B cell (primary cell): ENCODE measurements around the gene LIMD2. TPM values are rescaled to one million over a fixed set of nuclear protein-coding genes. Genes with fewer than 3 reads are reported as not detected.

Experiments
- ATAC-seq: fragments of 200-7000 bp; cut with Tn5 transposase; one replicate; pipeline ENCODE4 v1.10.0; 2021; ENCODE audit warnings: low read depth, mild to moderate bottlenecking, moderate number of reproducible peaks, moderate library complexity
- CTCF ChIA-PET: fragments of 350-600 bp; sonication (Branson Sonifier 250); formaldehyde crosslinking; loops from one replicate; lab custom pipeline; 2021; ENCODE audit warnings: antibody characterized with exemption, inconsistent platforms; lab: Charles Lee
- POLR2A ChIA-PET: fragments of 350-600 bp; sonication (Branson Sonifier 250); formaldehyde crosslinking; loops from one replicate; lab custom pipeline; 2021; ENCODE audit warnings: antibody characterized with exemption; lab: Charles Lee
- DNase-seq: peaks from one replicate; pipeline ENCODE4 v3.0.0; 2013
- H2AFZ ChIP-seq: 2 replicates; pipeline ENCODE4 v1.6.1; 2012; ENCODE audit warnings: mild to moderate bottlenecking, low read depth, low read length; ENCODE audit not compliant: insufficient read depth, poor library complexity, severe bottlenecking
- H3K27ac ChIP-seq, 2 donors: 1 replicate in 1 of 2; 2 replicates in 1 of 2; pipeline ENCODE4 v1.5.1; 2012 to 2013; ENCODE audit warnings: low read length in 2 of 2, mild to moderate bottlenecking in 2 of 2, moderate library complexity in 1 of 2
- H3K27me3 ChIP-seq, 4 experiments: fragments of 200-600 bp in 1 of 4; sonication (generic) in 1 of 4; replicated peaks in 1 of 4; 1 replicate in 2 of 4; 2 replicates in 2 of 4; pipeline versions ENCODE4 v1.6.1 to v1.7.0; 2013 to 2016; ENCODE audit warnings: low read length in 3 of 4, mild to moderate bottlenecking in 2 of 4, mixed read lengths in 1 of 4, moderate library complexity in 1 of 4; ENCODE audit not compliant: insufficient read depth in 4 of 4, control insufficient read depth in 3 of 4; ENCODE audit errors: control extremely low read depth in 1 of 4
- H3K36me3 ChIP-seq, 2 experiments: replicated peaks in 1 of 2; 1 replicate in 1 of 2; 2 replicates in 1 of 2; pipeline versions ENCODE4 v1.6.1 to v1.7.1; 2013; ENCODE audit warnings: low read length in 1 of 2; ENCODE audit not compliant: insufficient read depth in 2 of 2, control insufficient read depth in 1 of 2; ENCODE audit errors: control extremely low read depth in 1 of 2, extremely low read depth in 1 of 2
- H3K4me1 ChIP-seq, 2 donors: fragments of 200-600 bp in 1 of 2; sonication (generic) in 1 of 2; 1 replicate in 1 of 2; 2 replicates in 1 of 2; pipeline versions ENCODE4 v1.5.1 to v1.6.1; 2013 to 2017; ENCODE audit warnings: low read length in 2 of 2; ENCODE audit not compliant: control insufficient read depth in 2 of 2, insufficient read depth in 2 of 2
- H3K4me2 ChIP-seq: replicated peaks from 2 replicates; pipeline ENCODE3; 2012; ENCODE audit warnings: mild to moderate bottlenecking, low read depth, low read length; ENCODE audit not compliant: poor library complexity, severe bottlenecking
- H3K4me3 ChIP-seq, 5 experiments: fragments of 200-600 bp in 1 of 5; sonication (generic) in 1 of 5; 1 replicate in 3 of 5; 2 replicates in 2 of 5; pipeline versions ENCODE4 v1.5.1 to v1.7.0; 2011 to 2016; ENCODE audit warnings: low read length in 4 of 5, mild to moderate bottlenecking in 4 of 5, low read depth in 2 of 5, control low read depth in 1 of 5, moderate library complexity in 1 of 5; ENCODE audit not compliant: insufficient read depth in 1 of 5; ENCODE audit errors: control extremely low read depth in 1 of 5, extremely low read depth in 1 of 5
- H3K79me2 ChIP-seq: fragments of 200-600 bp; sonication (generic); one replicate; pipeline ENCODE4 v1.6.0; 2016; ENCODE audit warnings: low read length; ENCODE audit not compliant: control insufficient read depth, insufficient read depth
- H3K9ac ChIP-seq: fragments of 200-600 bp; sonication (generic); 2 replicates; pipeline ENCODE4 v1.6.1; 2017; ENCODE audit warnings: mild to moderate bottlenecking, low read length, moderate library complexity
- H3K9me3 ChIP-seq, 3 donors: one replicate each; pipeline versions ENCODE4 v1.6.1 to v1.7.1; 2013; ENCODE audit warnings: low read length in 2 of 3; ENCODE audit not compliant: control insufficient read depth in 2 of 3, insufficient read depth in 1 of 3; ENCODE audit errors: control extremely low read depth in 1 of 3
- H4K20me1 ChIP-seq: 2 replicates; pipeline ENCODE4 v1.6.0; 2012; ENCODE audit warnings: mild to moderate bottlenecking, low read length; ENCODE audit not compliant: insufficient read depth, control insufficient read depth, poor library complexity, severe bottlenecking
- H3K27ac Mint-ChIP-seq: one replicate; pipeline ENCODE4 v1.8.0; 2021; ENCODE audit warnings: mixed read lengths
- H3K27me3 Mint-ChIP-seq: one replicate; pipeline ENCODE4 v1.8.0; 2021; ENCODE audit warnings: mixed read lengths
- H3K4me1 Mint-ChIP-seq: one replicate; pipeline ENCODE4 v1.8.0; 2021; ENCODE audit warnings: mixed read lengths
- H3K4me3 Mint-ChIP-seq: one replicate; pipeline ENCODE4 v1.8.0; 2021; ENCODE audit warnings: mixed read lengths
- H3K9me3 Mint-ChIP-seq: one replicate; pipeline ENCODE4 v1.8.0; 2022; ENCODE audit warnings: mixed read lengths; ENCODE audit not compliant: insufficient read depth
- EZH2 ChIP-seq: IDR thresholded peaks from 2 replicates; pipeline ENCODE4 v1.6.1; 2012; ENCODE audit warnings: borderline replicate concordance, low read depth, mild to moderate bottlenecking, moderate library complexity, low read length; ENCODE audit not compliant: insufficient read depth, poor library complexity, severe bottlenecking
- WGBS: methylation state at CpG from one replicate; pipeline ENCODE4 v1.1.5; 2013; ENCODE audit warnings: missing lambda C conversion rate; ENCODE audit not compliant: insufficient coverage; 5-methylcytosine and 5-hydroxymethylcytosine counted together
- intact Hi-C: fragments of 100-400 bp; cut with micrococcal nuclease; formaldehyde crosslinking; loops from one replicate; pipeline ENCODE4 v1.10.0; 2022
- polyA plus RNA-seq: library from polyadenylated mRNA; depleted of rRNA; stranded (reverse); fragments of >200 nt; gene quantifications from 2 replicates; pipeline ENCODE4 v1.2.3, GENCODE V29; 2012
- total RNA-seq, 2 donors: library from RNA; stranded (reverse); fragments of 120-200 nt in 1 of 2; gene quantifications; 1 replicate in 1 of 2; 2 replicates in 1 of 2; pipeline versions ENCODE4 v1.2.3 to v1.2.4, GENCODE V29; 2013 to 2022
- TF ChIP-seq, protein P1 (sequence below): fragments of 200-600 bp; IDR thresholded peaks from one replicate; pipeline ENCODE4 v1.8.0; 2022; ENCODE audit warnings: antibody characterized with exemption, mild to moderate bottlenecking

The LIMD2 gene
- total and polyA plus RNA-seq, 2 donors (not counting 1 experiment from before 2014, with no cell fraction given): 587 to 1,396 TPM

GRCh38 chr17:63653050-63653449 is 46.9 kb downstream of the LIMD2 start:
- Histone ChIP-seq H3K36me3 (peaks cover 6 to 36% of the 10 kb centered on the region in 2 experiments), H3K27ac (no peak overlapping the region), H3K9ac (no peak overlapping the region), H3K79me2 (peaks cover 3% of the 10 kb centered on the region), H3K4me3 (no peak overlapping the region), H3K4me1 (no peaks in the 10 kb centered on the region), H2AFZ (no peak overlapping the region), H3K9me3 (no peaks in the 10 kb centered on the region), H3K4me2 (no peak overlapping the region), H3K27me3 (no peaks in the 10 kb centered on the region), H4K20me1 (no peaks in the 10 kb centered on the region)
- H3K27ac Mint-ChIP-seq: peak overlapping the region; percentile 10
- no peaks in the 10 kb centered on the region for H3K9me3 Mint-ChIP-seq
- ChIA-PET POLR2A (no interaction called here), CTCF (interaction anchor here (0.6 to 1.6 kb wide), 2 partner anchors 9 to 51 kb away, joined by 3 to 4 read pairs; no protein-coding TSS in a partner anchor)
- TF ChIP-seq EZH2: no peak
- TF ChIP-seq, protein P1, sequence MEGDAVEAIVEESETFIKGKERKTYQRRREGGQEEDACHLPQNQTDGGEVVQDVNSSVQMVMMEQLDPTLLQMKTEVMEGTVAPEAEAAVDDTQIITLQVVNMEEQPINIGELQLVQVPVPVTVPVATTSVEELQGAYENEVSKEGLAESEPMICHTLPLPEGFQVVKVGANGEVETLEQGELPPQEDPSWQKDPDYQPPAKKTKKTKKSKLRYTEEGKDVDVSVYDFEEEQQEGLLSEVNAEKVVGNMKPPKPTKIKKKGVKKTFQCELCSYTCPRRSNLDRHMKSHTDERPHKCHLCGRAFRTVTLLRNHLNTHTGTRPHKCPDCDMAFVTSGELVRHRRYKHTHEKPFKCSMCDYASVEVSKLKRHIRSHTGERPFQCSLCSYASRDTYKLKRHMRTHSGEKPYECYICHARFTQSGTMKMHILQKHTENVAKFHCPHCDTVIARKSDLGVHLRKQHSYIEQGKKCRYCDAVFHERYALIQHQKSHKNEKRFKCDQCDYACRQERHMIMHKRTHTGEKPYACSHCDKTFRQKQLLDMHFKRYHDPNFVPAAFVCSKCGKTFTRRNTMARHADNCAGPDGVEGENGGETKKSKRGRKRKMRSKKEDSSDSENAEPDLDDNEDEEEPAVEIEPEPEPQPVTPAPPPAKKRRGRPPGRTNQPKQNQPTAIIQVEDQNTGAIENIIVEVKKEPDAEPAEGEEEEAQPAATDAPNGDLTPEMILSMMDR: no peak
- H3K27me3 Mint-ChIP-seq: no peaks in the 10 kb centered on the region
- intact Hi-C loops: no loop called here
- no peak for DNase-seq
- WGBS: no CpG with 5 or more reads among the region's 2 CpGs
- peaks cover 3% of the 10 kb centered on the region for H3K4me1 Mint-ChIP-seq
- ATAC-seq: no peak
- H3K4me3 Mint-ChIP-seq: no peak overlapping the region

GRCh38 chr17:63652106-63652505 is 47.8 kb downstream of the LIMD2 start:
- Histone ChIP-seq H3K27ac (no peak overlapping the region), H3K27me3 (no peaks in the 10 kb centered on the region), H3K36me3 (peaks cover 4 to 33% of the 10 kb centered on the region in 2 experiments), H3K9ac (no peak overlapping the region), H3K79me2 (peaks cover 12% of the 10 kb centered on the region), H3K4me1 (peaks cover under 1 to 3% of the 10 kb centered on the region in 2 donors), H4K20me1 (no peaks in the 10 kb centered on the region), H3K9me3 (no peaks in the 10 kb centered on the region), H3K4me2 (no peak overlapping the region), H2AFZ (no peak overlapping the region), H3K4me3 (no peak overlapping the region)
- TF ChIP-seq, protein P1: no peak
- TF ChIP-seq EZH2: no peak
- POLR2A ChIA-PET: no interaction called here
- Mint-ChIP-seq H3K4me1 (peaks cover 5% of the 10 kb centered on the region), H3K27me3 (no peaks in the 10 kb centered on the region), H3K9me3 (no peaks in the 10 kb centered on the region), H3K4me3 (no peak overlapping the region), H3K27ac (no peak overlapping the region)
- DNase-seq (no peak), ATAC-seq (no peak)
- intact Hi-C loops: no loop called here
- CTCF ChIA-PET: interaction anchor here (1.6 kb wide), 1 partner anchor 10 kb away, joined by 4 read pairs; no protein-coding TSS in a partner anchor
- WGBS: 80% methylated on average over 1 of the region's 3 CpGs
